ENCODE results near the gene TTC22.

Gene TTC22

DNA sequence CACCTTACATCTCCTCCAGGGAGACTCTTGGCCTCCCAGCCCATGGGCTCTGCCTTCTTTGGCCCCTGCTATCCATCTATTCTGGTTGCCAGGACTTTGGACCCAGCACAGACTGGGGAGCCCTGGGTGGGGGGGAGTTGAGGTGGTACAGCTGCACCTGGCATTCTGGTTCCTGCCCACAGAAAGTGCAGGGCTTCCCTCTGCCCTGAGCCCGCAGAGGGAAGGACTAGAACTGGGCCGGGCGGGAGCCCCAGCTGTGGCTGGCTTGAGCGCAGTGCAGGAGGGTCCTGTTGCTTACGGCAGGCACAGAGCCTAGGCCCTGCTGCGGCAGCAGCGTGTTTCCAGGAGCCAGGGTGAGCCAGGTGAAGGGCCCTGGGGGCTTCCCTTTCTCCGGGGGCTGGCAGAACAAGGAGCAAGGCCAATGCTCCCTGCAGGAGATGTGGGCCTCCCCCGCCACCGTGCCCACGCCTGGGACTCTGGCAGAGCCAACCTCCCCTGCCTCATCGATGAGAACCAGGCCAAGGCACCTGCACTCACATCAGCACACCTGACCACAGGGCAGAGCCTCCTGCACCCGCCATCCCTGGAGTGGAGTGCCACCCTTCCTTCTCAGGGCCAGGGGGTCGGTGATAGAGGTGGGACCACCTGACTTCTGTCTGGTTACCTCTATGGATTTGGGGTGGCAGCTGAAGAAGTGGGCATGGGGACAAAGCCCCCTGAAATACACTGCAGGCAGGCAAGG lies 52.9 kb downstream of the TTC22 start:
- TF ChIP-seq, protein P1, sequence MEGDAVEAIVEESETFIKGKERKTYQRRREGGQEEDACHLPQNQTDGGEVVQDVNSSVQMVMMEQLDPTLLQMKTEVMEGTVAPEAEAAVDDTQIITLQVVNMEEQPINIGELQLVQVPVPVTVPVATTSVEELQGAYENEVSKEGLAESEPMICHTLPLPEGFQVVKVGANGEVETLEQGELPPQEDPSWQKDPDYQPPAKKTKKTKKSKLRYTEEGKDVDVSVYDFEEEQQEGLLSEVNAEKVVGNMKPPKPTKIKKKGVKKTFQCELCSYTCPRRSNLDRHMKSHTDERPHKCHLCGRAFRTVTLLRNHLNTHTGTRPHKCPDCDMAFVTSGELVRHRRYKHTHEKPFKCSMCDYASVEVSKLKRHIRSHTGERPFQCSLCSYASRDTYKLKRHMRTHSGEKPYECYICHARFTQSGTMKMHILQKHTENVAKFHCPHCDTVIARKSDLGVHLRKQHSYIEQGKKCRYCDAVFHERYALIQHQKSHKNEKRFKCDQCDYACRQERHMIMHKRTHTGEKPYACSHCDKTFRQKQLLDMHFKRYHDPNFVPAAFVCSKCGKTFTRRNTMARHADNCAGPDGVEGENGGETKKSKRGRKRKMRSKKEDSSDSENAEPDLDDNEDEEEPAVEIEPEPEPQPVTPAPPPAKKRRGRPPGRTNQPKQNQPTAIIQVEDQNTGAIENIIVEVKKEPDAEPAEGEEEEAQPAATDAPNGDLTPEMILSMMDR (IDR thresholded peaks at IDR 0.05), result no peak

DNA sequence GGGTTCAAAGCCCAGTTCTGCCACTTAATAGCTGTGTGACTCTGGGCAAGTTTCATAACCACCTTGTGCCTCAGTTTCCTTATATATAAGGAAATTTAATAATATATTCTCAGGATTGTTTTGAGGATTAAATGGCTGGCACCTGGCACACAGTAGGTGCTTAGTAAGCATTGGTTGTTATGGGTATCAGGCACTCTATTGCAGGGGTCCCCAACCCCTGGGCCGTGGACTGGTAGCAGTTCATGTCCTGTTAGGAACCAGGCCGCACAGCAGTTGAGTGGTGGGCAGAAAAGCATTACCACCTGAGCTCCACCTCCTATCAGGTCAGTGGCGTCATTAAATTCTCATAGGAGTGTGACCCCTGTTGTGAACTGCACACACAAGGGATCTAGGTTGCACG lies 55.3 kb downstream of the TTC22 start:
- TF ChIP-seq, protein P1 (IDR thresholded peaks at IDR 0.05), result no peak

DNA sequence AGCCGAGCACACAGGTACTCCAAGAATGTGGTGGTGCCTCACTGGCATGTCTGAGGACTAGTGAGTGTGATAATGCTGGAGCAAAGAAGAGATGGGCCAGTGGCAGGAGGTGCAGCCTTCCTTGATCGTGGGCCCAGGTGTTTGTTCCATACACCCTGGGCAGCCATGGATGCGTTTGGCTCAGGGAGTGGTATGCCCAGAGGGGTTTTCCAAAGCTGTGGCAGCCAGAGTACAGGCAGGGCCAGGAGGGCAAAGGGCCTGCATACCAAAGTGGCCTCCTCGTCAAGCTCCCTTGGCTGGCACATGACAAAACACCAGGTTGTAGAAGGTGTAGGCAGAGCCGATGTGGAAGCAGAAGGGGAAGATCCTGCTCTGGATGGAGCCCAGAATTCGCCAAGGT lies 55.8 kb downstream of the TTC22 start:
- TF ChIP-seq, protein P1 (IDR thresholded peaks at IDR 0.05), result no peak

DNA sequence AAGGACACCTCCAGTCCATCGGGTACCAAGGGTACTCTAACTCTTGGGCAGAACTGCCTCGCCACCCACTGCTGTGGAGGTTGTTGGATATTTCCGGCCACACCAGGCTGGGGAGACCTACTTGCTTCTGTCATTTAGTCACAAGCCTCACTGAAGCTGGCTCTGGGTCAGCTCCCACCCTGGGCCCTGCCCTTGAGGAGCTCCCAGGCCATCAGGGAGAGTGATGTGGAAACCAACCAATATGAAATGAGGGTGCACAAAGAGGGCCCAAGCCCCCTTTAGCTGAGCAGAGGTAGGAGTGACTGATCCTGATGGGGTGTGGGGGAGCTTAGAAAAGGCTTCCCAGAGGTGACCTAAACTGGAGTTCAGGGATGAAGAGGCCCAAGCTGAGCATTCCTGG lies 56.4 kb downstream of the TTC22 start:
- TF ChIP-seq, protein P1 (IDR thresholded peaks at IDR 0.05), result no peak

DNA sequence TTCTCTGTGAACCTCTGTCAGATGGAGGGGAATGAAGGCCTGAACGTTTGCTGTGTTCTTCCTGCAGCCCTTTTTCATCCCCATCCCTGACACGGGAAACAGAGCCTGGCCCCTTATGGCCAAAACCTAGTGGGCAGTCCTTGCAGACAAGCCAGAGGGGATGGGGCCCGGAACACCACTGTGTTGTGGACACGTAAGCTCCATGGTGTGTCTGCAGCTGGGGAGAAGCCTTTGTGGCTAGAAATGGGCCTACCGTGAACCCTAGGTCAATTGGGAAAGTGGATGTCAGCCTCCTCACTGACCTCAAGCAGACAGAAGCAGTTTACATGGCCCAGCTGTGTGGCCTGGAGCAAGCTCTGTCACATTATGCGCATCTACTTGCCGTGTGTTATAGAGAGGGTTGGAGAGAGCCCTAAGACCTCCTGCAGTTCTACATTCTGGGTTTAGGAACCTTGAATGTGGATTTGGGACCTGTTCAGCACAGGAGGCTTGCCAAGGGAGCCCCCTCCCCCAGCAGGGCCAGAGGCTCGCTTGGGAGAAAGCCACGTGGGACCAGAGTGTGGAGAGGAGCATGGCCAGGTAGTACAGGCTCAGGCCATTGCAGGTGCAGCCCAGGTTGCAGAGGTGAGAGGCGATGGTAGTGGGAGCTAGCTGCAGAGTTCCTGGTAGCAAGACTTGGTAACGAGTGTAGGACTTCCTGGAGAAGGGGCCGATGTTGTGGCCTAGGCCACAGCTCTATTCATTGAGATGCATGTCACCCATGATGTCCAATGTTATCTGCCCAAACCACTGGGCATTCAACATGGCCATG lies 57.5 kb downstream of the TTC22 start:
- TF ChIP-seq, protein P1 (IDR thresholded peaks at IDR 0.05), result no peak

DNA sequence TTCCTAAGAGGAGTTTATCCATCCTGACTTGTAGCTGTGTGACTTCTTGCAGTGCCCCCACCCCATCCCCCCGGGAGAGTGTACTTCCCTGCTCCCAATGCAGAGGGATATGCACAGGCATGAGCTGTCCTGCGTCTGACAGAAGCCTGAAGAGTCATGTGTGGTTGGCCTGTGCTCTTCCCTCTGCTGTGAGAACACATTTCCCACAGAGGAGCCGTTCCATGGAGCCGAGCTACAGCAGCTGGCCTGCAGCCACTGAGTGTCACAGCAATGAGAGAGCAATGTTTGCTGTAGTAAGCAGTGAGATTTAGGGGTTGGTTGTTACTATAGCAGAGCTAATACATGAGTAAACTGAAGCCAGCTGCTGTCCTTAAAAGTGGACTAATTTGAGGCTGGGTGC lies 58.8 kb downstream of the TTC22 start:
- TF ChIP-seq, protein P1 (IDR thresholded peaks at IDR 0.05), result no peak

DNA sequence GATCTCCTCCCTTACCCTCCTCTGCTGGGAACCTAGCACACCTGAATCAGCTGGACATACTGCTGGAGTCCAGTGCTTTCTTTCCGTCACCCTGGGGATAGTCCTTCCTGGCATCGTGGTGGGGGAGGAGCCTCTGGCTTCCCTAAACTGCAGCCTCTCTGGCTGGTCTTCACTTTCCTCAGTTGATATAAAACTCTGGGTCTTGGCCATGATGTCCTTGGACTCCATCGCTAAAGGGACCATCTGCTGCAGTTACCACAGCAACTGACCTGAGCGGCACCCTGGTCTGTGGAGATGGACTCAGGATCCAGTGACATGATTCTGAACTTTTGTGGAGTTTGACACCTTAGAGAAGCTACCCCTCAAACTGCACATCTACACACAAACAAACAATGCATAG lies 59.6 kb downstream of the TTC22 start:
- TF ChIP-seq, protein P1 (IDR thresholded peaks at IDR 0.05), result no peak
